Left ventricle myocardium superior (tissue), 1 donor: ENCODE results near the gene RASGEF1C. TPM values are rescaled to one million over a fixed set of nuclear protein-coding genes. Genes with fewer than 3 reads are reported as not detected.

Experiments
- ATAC-seq: fragments of 200-7000 bp; cut with Tn5 transposase; one replicate; pipeline ENCODE4 v1.9.1; 2020; ENCODE audit warnings: mild to moderate bottlenecking, moderate library complexity
- DNase-seq: peaks from one replicate; pipeline ENCODE4 v3.0.0-alpha.2; 2020
- intact Hi-C: fragments of 100-400 bp; cut with micrococcal nuclease; formaldehyde crosslinking; loops from one replicate; pipeline ENCODE4 v1.11.0; 2022
- long read RNA-seq: library from polyadenylated mRNA; unstranded; transcript quantifications from one replicate; pipeline ENCODE4 v2.0.0, GENCODE V29; 2021
- total RNA-seq: library from RNA; stranded (reverse); fragmentation: NEBNext Ultra II Directional; extraction: Animal tissue kit (Norgen Biotek cat#: 25700); gene quantifications from one replicate; pipeline ENCODE4 v1.2.1, GENCODE V29; 2021
- donor health status: DM: no; HTN: yes; CAD: no; lungs with severe emphysema.

The RASGEF1C gene
- 0.40 TPM for total RNA-seq
- long read RNA-seq: 0 reads

GRCh38 chr5:180209137-180209581 lies at the start of gene RASGEF1C:
Gene RASGEF1C (minus strand): TSS chr5:180209211. CDS start chr5:180138052, 71,159 bp downstream.
- peak; percentile 84 for DNase-seq
- intact Hi-C loops: no loop called here
- peak; percentile 92 for ATAC-seq

DNA sequence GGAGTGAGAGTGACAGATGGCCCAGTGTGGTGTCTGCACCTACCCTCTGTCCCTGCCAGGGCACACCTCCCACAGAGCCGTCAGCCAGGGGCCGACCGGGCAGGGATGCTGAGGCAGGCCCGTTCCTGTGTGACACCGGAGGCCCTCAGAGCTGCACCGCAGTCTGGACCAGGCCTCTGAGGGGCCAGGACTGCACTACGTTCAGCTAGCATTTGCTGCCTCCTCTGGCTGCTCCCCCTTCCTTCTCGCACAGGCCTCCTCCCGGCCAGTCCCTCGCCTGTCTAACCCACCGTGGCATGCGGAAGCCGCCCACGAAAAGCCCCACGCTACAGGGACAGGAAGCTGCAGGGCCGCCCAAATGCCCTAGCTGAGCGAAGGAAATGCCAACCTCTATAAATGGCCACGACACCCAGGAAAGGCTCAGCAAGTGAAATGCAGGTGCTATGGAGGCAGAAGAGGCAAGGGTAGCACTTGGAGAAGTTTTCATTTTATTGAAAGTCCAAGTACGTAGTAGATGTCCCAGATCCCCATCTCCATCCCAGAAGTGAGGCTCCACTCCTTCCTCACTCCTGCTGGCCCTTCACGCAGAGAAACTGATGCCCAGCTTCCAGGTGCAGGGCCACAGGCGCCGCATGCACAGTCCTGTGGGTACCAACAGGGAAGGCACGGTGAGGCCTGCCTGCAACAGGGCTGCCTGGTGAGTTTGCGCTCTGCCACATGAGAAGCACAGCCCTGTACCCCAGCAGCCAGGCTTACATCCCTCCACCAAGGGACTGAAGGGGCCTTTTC lies 44.2 kb upstream of the RASGEF1C start:
- ATAC-seq (no peak), DNase-seq (no peak)
- intact Hi-C loops: no loop called here

DNA sequence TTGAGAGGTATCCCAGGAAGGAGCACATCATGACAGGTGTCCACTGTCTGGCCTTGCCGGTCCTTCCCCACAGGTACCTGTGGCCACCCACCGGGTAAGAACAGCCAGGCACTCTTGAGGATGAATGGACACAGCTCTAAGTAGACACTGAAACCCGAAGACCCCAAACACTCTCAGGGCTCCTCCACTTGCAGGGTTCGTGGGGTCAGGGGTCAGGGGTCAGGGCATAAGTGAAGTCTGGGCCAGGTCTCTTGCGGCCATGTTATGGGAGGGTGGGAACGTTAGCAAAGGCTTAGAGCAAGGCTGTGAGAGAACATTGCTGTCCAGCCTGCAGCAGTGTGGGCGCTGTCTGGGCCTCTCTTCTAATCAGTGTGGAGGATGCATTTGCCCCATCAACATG lies 42.9 kb upstream of the RASGEF1C start:
- ATAC-seq (no peak), DNase-seq (no peak)
- intact Hi-C loops: no loop called here

GRCh38 chr5:180251141-180251540 lies 42.1 kb upstream of the RASGEF1C start:
- ATAC-seq (no peak), DNase-seq (no peak)
- intact Hi-C loops: no loop called here

GRCh38 chr5:180250329-180250728 lies 41.3 kb upstream of the RASGEF1C start:
- no peak for DNase-seq
- ATAC-seq: no peak
- intact Hi-C loops: no loop called here

DNA sequence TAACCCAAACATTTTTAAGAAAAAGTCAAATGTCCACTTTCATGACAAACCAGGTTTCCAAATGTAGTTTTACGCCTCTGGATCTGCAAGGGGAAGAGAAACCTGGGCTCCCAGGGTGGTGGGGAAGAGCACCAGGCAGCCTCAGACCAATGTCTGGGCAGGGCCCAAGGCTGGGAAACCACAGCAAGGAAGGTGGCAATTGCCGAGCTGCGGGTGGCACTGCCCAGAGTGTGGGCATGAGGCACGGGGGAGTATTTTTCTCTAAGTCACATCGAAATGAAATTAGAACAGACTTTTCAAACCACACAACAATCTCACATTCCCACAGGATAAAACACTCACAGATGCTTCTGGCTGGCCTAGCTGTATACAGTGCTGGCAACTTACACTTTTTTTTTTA lies 32.6 kb upstream of the RASGEF1C start:
- no peak for DNase-seq
- intact Hi-C loops: no loop called here

DNA sequence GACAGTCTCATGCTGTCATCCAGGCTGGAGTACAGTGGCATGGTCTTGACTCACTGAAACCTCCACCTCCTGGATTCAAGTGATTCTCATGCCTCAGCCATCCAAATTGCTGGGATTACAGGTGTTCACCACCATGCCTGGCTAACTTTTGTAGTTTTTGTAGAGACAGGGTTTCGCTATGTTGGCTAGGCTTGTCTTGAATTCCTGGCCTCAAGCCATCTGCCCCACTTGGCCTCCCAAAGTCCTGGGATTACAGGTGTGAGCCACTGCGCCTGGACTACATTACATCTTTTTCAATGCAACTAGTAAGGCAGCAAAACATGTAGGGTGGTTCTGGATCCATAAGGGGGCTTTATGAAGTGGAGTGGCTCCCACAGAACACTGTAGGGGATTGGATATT lies 29.6 kb upstream of the RASGEF1C start:
- intact Hi-C loops: no loop called here
- ATAC-seq (no peak), DNase-seq (no peak)

More for the DNA sequence above, 32.6 kb upstream of the RASGEF1C start:
- no peak for ATAC-seq

GRCh38 chr5:180235846-180236245 lies 26.8 kb upstream of the RASGEF1C start:
- intact Hi-C loops: no loop called here
- no peak for DNase-seq
- no peak for ATAC-seq

DNA sequence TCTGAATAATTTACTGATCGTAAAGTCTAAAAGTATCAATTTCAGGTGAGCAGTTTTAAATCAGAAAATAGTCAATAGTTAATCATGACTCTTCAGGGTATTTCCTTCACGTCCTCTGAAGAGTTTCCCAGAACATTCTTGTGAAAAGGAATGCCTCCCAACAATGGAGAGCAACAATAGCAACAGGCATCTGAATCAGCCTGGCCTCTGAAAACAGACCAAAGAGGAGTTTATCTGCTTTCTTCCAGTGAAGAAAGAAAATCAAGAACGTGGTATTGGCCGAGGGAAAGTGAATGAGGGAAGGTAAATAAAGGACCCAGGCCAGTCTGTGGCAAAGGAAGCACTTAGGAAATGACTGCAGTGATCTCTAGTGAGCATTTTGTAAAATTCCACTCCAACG lies 26.1 kb upstream of the RASGEF1C start:
- no peak for DNase-seq
- intact Hi-C loops: no loop called here
- ATAC-seq: no peak

- no peak for ATAC-seq
- DNase-seq: no peak
- intact Hi-C loops: no loop called here
Measured at GRCh38 chr5:180234271-180234670, 25.3 kb upstream of the RASGEF1C start.

DNA sequence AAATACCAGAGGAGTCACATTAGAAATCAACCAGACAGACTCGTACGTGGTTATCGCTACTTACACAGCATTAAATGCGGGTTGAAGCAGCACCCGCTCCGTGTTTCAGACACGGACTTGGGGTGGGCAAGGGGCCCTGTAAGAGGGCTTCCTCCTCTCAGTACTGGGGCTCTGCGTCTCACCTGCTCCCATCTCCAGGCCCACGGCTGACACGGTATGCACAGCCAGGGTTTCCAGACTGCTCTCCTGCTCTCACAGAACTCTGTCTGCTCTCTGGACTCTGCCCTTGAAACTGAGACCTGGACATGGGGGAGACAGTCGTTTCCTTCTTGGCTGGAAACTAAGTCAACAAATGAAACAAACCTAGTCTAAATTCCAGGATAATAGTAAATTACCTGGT lies 24.7 kb upstream of the RASGEF1C start:
- ATAC-seq: no peak
- intact Hi-C loops: no loop called here

DNA sequence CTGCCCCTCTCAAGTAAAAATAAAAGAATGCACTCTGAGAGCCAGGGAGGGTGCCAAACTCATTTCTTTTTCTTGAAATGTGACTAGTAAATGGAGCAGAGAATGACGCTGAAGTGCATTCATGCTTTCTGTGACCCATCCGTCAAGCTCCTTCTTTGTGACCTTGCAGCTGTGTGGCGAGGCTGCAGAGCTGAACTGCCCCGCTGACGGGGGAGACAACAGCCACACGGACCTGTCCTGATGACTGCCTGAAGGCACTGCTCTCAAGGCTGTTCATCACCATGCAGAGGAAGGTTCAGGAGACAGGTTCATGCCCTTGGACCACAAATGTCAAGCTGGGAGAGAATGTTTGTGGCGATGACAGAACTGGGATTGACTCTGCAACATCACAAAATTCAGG lies 21.0 kb upstream of the RASGEF1C start:
- DNase-seq: no peak
- intact Hi-C loops: no loop called here
- ATAC-seq: no peak

More for the DNA sequence above, 24.7 kb upstream of the RASGEF1C start:
- DNase-seq: no peak

DNA sequence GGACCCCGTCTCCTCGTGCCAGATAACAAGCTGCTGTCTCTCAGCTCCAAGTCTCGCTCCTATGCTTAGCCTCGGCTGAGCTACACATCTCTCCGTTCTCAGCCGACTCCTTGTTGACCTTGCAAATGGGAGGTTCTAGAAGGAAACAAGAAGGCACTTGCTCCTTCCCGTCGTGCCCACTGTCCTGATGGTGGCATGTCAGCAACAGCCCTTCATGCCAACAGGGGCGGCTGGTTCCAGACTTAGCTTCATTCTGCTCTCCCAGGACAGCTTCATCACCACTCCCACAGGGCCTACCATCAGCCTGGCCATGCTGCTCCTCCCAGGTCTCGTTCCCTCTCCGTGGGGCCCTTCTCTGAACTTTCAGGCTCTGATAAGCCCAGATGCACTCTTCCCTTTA lies 13.0 kb upstream of the RASGEF1C start:
- intact Hi-C loops: no loop called here
- DNase-seq (no peak), ATAC-seq (no peak)

GRCh38 chr5:180217797-180218196 lies 8.8 kb upstream of the RASGEF1C start:
- intact Hi-C loops: no loop called here

GRCh38 chr5:180216646-180217171 lies 7.7 kb upstream of the RASGEF1C start:
- DNase-seq: no peak
- intact Hi-C loops: no loop called here
- no peak for ATAC-seq

More at GRCh38 chr5:180217797-180218196, 8.8 kb upstream of the RASGEF1C start:
- DNase-seq (no peak), ATAC-seq (no peak)

DNA sequence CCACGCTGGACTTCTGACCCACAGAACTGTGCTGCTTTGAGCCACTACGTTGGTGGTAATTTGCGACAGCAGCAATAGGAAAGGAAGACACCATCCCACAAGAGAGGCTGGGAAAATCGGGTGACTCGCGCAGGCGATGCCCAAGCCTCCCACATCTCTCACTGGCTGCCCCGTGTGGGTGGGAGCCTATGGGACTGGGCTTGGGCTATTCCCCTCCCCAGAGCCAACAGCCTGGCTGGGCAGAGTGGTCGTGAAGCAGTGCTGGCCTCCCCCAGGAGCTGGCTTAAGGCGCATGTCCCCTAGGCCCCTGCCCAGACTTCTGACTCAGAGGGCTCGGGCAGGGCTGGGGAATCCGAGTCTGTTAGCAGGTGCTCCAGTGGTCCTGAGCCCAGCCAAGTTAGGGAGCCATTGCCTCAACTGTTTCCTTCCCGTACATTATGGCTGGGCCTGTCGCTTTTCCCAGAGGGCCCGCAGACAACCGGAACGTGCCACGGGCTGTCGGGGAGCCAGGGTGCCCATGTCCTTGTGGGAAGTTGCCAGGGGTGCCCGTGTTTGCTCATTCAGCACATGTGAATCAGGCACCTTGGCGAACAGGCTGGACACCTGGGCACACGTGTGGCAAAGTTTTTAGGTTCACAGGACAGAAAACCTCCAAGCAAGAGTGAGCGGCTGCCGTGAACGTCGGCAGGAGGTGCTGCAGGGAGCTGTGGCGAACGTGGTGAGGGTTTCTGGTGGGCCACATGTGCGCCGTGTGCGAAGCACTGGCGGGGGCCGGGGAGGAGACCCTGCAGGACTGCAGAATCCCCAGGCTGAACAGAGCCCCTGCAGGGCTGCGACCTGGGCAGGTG lies 7.0 kb upstream of the RASGEF1C start:
- ATAC-seq (no peak), DNase-seq (no peak)
- intact Hi-C loops: no loop called here

DNA sequence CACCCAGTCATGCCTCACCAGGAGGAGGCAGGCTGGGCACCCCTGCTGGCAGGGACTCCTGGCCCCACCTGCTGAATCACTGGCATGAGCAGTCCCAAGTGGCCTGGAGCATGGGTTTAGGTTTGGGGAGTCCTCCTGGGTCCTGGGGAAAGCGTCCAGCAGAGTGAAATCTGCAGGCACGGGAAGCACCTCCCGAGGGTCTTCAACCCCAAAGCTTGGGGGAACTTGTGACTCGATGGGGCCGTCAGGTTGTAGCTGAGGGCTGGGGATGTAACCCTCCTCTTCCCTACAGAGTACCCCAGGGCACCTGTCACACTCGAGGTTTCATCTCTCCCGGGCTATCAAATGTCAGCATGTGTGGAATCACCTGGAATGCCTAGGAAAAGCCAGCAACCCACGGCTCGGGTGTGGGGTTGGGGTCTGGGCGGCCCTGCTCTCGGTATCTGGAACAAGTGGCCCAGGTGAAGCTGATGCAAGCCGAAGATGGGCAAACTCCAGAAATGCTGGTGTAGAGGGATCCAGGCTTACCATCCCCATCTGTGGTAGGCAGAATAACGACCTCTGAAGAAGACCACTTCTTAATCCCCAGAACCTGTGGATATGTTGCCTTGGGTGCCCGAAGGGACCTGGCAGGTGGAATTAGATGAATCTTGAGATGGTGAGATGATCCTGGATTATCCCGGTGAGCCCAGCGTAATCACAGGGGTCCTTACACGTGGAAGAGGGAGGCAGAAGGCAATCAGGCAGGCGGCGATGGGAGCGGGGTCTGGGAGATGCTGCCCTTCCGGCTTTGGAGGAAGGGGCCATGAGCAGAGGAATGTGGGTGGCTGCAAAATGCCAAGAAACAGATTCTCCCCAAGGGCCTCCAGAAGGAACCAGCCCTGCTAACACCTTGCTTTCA lies 6.1 kb upstream of the RASGEF1C start:
- DNase-seq (no peak), ATAC-seq (no peak)
- intact Hi-C loops: no loop called here

DNA sequence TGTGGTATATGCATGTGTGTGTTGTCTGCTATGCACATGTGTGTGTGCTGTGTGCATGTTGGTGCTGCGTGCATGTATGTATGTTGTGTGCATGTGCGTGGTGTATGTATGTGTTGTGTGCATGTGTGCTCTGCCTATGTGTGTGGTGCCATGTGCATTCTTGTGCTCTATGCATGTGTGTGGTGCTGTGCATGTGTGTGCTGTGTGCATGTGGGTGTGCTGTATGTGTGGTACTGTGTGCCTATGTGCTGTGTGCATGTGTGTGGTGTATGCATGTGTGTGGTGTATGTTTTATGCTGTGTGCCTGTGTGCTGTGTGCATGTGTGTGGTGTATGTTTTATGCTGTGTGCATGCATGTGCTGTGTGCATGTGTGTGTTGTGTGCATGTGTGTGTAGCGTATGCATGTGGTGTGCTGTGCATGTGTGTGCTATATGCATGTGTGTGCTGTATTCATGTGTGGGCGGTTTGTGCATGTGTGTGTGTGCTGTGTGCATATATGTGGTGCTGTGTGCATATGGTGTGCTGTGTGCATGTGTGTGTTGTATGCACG lies 4.7 kb upstream of the RASGEF1C start:
- ATAC-seq (no peak), DNase-seq (no peak)
- intact Hi-C loops: no loop called here

GRCh38 chr5:180213256-180213600 lies 4.2 kb upstream of the RASGEF1C start:
- no peak for ATAC-seq
- no peak for DNase-seq
- intact Hi-C loops: no loop called here
